H1 (cell line): Measurements from ENCODE around the gene ITPR3. TPM values are rescaled to one million over a fixed set of nuclear protein-coding genes. Genes with fewer than 3 reads are reported as not detected.

ENCODE experiments used
- GABPA ChIP-seq: IDR thresholded peaks from 2 replicates; pipeline ENCODE4 v1.6.1; 2011; ENCODE audit warnings: mild to moderate bottlenecking, low read length, moderate library complexity, borderline replicate concordance; ENCODE audit not compliant: insufficient read depth
- SUZ12 ChIP-seq: fragments of 200-600 bp; sonication (generic); IDR thresholded peaks from 2 replicates; pipeline ENCODE4 v1.6.1; 2012; ENCODE audit warnings: mild to moderate bottlenecking, inconsistent platforms, low read length, moderate library complexity, mixed read lengths
- polyA plus RNA-seq, 7 experiments: library from polyadenylated mRNA; depleted of rRNA in 3 of 7; stranded (reverse) in 5 of 7; unstranded in 2 of 7; fragments of >200 nt in 5 of 7; fragments of 200-250 nt in 2 of 7; gene quantifications; 1 replicate in 5 of 7; 2 replicates in 1 of 7; 4 replicates in 1 of 7; pipeline versions ENCODE4 v1.2.1 to v1.2.3, GENCODE V29; 2011 to 2013; ENCODE audit warnings: missing spikeins in 2 of 7, mixed read lengths in 2 of 7
- total RNA-seq: library from RNA; stranded (reverse); fragmentation: NEBNext Ultra II Directional; extraction: Animal tissue kit (Norgen Biotek cat#: 25700); gene quantifications from 2 replicates; pipeline ENCODE4 v1.2.1, GENCODE V29; 2021

The ITPR3 gene
- total and polyA plus RNA-seq, 2 of the 8 experiments (the other 6 are each of a cell fraction or from before 2014, with no cell fraction given) = 29.1 to 45.7 TPM

- TF ChIP-seq GABPA (no peak), SUZ12 (no peak)
These were observed 6.8 kb downstream of the ITPR3 start (continued) for GRCh38 chr6:33627876-33628275.
